GM21619 (cell line): ENCODE measurements around the gene ANAPC5.
"Not testable (repeated sequence)": the region's sequence is repeated elsewhere in the genome, so short reads cannot be mapped to it uniquely, and the experiment has no call there.

Experiments used
- ATAC-seq: cut with Tn5 transposase; IDR thresholded peaks from one replicate; pipeline ENCODE4 v1.9.1; 2021; ENCODE audit not compliant: unreplicated experiment

ANAPC5 gene

DNA sequence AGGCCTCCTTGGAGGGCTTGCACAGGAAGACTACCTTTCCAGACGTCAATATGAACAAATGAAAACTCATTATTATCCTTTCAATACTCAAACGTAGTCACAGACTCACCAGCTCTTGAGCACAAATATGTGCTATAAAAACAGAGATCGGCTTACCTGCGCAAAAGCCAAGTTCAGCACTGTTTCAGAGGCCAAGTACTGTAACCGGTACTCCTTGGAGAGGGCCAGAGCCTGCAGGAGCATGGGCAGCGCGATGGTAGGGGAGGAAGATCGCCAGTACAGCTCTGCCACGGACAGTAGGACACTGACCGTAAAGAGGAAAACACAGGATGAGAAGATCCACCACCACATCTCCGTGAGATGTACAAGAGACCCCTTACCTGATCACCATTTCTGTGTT, 34.1 kb downstream of the ANAPC5 start:
- ATAC-seq = no peak

DNA sequence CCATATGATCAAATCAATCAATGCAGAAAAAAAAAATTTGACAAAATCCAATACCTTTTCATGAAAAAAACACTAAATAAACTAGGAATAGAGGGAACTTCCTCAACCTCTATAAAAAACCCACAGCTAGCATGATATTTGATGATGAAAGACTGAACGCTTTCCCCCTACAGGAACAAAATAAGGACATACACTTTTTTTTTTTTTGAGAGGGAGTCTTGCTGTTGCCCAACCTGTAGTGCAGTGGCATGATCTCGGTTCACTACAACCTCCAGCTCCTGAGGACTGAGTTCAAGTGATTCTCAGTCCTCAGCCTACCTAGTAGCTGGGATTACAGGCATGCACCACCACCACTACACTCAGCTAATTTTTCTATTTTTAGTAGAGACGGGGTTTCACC, 37.8 kb downstream of the ANAPC5 start:
- ATAC-seq = no peak

DNA sequence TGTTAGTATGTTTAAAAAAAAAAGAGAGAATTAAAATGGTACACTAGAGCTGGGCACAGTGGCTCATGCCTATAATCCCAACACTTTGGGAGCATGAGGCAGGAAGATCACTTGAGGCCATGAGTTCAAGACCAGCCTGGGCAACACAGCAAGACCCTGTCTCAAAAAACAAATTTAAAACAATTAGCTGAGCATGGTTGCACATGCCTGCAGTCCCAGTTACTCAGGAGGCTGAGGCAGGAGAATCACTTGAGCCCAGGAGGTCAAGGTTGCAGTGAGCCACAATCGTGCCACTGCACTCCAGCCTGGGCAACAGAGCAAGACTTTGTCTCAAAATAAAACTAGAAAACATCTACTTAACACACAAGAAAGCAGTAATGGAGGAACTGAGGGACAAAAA, 42.0 kb downstream of the ANAPC5 start:
- not testable (repeated sequence) for ATAC-seq

DNA sequence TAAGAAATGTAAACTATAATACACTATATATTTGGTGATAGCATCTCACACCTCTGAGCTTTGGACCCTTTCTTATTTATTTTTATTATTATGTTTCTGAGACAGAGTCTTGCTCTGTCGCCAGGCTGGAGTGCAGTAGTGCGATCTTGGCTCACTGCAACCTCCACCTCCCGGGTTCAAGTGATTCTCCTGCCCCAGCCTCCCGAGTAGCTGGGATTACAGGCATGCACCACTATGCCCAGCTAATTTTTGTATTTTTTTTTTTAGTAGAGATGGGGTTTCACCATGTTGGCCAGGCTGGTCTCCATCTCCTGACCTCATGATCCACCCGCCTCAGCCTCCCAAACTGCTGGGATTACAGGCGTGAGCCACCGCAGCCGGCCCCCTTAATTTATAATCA, 44.8 kb downstream of the ANAPC5 start:
- ATAC-seq = not testable (repeated sequence)

DNA sequence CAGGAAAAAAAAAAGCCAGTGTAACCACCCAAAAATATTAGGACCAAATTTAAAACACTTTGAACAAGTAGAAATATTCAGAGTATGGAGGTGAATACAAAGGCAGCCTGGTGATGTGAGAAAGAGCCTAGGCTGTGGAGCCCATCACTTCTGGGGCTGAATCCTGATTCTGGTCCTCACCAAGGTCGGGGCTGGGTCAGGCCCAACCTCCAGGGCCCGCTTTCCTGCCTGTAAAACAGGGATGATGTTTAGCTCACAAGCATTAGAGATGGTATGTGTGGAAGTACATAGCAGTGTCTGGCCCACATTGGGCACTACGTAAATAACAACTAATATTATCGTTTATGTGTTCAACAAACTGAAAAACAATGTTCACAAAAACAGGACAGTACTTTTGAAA, 47.9 kb downstream of the ANAPC5 start:
- ATAC-seq = no peak

DNA sequence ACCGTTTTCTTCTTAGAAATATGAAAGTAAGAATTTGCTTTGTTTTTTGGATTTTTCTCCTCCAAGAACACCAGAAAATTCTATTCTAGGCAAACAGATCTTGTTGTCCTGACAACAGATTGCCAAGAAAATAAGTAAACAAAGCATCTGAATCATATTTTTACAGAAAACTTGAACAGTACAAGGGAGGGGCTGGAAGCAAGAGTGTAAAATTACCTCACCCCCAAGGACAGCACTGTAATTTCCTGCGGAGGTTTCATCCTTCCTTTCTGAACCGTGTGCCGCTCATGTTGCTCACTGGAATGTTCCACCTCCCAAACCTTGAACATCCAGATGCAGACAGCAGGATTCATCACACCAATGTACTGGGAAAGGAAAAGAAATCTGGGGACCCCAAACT, 50.3 kb downstream of the ANAPC5 start:
- no peak for ATAC-seq

DNA sequence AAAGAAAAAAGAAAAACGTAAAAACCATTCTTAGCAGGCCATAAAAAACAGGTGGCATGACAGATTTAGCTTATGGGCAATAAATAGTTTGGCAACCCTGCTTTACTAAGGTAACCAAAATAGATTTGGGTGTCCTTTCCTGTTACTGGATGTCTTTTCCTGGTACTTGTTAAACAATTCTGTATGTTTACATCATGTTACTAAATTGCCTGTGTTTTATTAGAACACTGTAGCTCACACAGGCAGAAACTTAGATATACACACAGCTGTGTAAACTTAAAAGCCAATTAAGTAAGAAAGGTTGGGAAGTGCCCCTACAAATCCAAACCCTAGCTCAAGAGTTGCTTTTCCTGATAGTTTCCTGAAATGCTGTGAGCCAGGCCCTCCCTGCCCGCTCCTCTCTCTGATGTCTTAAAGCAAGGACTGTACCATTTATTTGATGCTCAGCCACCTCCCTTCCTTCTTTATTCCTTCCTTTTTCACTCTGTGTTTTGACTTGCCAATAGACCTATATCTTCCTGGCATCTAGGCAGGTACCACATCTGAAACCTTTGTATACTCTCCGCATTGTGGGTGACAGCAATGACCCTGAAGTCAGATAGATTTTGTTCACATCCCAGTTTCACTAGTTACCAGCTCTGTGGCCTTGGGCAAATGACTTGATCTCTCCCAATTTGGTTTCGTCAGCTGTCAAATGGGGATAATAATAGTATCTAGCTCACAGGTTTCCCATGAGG, 52.0 kb downstream of the ANAPC5 start:
- no peak for ATAC-seq

DNA sequence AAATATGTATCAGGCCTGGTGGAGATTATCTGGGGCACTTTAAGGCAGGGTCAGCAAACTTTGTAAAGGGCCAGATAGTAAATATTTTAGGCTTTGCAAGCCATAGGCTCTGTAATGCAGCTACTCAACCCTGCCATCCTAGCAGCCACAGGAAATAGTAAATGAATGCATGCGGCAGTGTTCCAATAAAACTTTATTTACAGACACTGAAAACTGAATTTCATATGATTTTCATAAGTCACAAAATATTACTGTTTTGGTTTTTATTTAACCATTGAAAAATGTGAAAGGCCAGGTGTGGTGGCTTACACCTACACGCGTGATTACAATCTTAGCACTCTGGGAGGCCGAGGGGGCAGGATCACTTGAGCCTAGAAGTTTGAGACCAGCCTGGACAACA, 52.5 kb downstream of the ANAPC5 start:
- ATAC-seq = no peak

DNA sequence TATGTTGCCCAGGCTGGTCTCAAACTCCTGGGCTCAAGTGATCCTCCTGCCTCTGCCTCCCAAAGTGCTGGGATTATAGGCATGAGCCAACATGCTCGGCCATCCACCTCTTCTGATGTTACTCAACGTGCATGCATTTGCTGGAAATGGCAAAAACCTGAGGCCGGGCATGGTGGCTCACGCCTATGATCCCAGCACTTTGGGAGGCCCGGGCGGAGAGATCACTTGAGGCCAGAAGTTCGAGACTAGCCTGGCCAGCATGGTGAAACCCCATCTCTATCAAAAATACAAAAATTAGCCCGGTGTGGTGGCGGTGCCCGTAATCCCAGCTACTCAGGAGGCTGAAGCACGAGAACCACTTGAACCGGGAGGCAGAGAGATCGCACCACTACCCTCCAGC, 53.8 kb downstream of the ANAPC5 start:
- not testable (repeated sequence) for ATAC-seq

DNA sequence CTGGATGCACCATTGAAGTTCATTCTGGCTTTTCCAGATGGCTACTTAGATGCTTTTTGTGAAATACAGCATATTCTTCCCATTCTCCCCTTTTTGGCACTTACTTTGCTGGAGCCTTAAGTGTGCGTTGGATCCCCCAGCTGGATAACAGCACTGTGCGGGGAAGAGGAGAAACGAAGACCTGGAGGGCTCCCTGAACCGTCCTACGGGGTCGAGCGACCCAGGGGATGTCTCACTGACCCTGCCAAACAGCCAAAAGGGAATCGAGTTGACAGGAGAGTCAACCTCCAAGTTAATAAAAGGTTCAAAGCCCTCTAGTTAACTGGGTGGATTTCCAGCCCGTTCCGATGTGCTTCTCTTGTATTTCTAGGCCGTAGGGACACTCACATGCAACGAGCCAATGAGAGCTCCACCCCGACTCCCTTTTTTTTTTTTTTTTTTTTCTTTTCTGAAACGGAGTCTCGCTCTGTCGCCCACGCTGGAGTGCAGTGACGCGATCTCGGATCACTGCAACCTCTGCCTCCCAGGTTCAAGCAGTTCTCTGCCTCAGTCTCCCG, 54.7 kb downstream of the ANAPC5 start:
- ATAC-seq = no peak

DNA sequence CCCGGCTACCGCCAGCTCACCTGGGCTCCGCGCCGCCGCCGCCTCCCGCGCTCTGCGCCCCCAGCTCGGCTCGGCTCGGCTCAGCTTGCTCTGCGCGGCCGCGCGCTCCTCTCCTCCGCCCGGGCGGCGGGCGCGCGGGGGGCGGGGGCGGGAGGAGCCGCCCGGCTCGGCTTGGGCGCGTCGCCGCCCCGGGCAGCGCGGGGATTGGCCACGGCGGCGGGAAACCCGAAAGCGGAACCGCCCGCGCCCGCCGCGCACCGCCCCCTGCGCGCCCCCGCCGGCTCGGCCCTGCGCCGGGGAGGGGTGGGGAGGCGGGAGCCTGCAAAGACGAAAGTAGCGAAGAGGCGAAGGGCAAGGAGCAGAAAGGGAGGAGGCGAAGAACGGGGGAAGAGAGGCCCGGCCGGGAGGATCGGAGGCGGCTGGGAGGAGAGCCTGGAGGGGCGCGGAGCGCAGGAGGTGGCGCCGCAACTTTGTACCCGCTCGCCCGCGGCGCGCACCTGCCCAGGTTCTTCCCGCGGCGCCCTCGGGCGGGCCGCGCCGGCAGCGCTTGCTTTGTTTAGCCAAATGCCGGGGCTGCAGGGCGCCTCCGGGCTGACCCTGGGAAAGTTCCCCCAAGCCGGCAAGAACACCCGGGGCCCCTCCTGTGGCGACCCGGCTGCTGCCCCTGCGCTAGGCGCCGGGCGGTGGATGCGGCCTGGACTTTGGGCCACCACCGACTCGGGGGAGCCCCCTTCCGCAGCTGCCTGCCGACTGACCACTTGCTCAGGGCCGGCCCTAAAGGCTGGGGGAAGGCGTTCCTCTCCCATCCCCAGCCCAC, 55.4 kb downstream of the ANAPC5 start, which contains the start of gene CAMKK2:
CAMKK2 (minus strand) TSS at position 92 of the 817 bp plus-strand sequence. CDS start 22,183 bp downstream, outside the sequence.
- peak; percentile 58 for ATAC-seq

DNA sequence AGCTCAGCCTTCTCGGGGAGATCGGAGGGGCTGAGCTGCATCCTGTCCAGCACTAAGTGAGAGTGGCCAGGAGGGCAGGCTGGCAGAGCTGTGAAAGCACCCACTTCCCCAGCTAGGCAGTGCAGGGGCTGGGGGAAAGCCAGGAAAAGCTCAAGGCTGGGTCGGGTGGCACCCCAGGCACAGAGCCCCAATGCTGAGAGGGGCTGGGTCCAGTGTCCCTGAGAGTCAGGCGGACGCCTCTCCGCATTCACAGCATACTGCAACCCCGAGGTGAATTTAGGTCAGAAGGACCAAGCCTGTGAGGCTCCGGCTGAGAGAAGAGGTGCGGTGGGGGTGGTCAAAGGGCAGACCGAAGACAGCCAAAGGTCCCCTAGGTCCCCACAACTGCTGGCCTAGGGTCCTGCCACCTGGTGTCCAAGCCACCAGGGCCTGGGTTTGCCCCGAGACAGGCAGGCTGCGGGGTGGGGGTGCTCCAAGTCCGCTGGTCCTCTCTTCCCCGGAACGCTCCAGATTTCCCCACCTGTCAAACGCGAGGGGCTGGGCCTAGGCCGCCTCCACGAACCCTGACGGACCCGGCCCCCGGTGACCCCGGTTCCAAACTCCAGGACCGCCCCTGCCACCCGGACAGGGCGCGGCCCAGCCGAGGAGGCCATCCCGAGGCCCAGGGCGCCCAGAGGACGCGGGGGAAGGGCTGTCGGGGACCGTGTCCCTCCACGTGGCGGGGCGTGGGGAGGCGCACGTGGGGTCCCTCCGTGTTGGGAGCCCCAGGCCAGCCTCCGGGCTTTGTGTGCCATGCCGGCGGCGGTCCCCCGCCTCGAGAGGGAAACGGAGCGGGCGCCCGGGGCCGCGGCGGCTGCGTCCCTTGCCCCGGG, 56.2 kb downstream of the ANAPC5 start:
- ATAC-seq = peak; percentile 27

DNA sequence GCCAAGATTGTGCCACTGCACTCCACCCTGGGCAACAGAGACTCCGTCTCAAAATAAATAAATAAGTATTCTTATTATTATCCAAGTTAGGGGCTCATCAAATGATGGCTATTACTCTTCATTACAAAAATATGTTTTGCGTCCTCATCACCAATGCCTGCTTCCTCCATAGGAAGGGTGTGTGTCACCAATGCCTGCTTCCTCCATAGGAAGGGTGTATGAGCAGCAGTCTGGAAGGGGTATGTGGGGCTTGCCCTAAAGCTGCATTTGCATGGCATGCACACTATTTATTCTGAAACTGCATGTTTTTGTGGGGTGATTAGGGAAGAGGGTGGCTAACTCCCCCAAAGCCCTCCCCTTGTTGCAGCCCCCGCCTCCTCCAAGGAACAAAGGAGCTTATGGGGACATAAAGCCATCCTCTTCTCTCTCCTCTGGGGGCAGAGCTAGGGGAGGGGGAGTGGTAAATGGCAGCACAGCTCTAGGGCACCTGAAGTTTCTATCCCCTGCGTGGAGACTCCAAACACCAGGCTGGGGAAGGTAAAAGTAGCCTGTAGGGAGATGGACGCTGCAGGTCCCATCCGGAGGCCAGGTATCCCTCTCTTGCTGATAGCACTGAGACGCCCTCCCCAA, 57.0 kb downstream of the ANAPC5 start:
- no peak for ATAC-seq

DNA sequence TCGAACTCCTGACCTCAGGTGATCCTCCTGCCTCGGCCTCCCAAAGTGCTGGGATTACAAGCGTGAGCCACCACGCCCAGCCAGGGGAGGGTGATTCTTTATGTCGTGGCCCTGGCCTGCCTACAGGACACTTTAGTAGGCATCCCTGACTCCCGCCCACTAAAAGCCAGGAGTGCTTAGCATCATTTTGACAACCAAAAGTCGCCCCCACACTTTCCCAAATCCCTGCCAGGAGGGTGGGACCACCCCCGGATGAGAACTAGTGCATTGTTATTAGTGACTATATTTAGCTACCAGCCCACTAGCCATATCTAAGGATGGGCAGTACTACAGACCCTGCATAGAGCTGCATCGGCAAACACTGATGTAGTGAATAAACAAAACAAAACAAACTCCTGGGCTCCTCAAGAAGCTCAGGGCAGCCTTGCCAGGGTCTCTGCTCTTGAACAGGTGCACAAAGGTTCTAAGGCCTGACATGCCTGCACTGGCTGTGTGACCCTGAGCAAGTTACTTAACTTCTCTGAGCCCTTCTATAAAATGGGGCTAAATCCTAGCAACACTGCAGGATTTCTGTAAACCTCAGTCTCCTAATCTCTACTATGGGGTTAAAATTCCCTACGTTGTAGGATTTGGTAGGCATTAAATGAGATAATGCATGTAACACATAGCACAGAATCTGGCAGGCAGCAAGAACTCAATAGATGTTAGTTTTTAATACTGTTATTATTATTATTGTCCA, 57.9 kb downstream of the ANAPC5 start:
- ATAC-seq = no peak

DNA sequence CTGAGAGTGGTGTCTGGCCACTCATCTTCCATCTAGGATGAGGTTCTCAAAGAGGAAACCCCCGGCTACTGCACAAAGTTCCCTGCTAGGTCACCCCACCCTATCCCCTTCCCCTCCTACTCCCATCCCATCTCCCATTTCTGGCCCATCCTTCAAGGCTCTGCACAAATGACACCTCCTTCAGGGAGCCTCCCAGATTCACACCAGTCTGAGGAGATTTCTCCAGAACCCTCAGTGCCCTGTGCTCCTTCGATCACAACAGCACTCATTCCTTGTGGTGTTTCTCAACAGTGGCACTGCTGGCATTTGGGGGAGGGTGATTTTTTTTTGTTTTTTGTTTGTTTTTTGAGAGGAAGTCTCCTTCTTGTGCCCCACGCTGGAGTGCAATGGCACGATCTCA, 58.6 kb downstream of the ANAPC5 start:
- ATAC-seq = no peak

DNA sequence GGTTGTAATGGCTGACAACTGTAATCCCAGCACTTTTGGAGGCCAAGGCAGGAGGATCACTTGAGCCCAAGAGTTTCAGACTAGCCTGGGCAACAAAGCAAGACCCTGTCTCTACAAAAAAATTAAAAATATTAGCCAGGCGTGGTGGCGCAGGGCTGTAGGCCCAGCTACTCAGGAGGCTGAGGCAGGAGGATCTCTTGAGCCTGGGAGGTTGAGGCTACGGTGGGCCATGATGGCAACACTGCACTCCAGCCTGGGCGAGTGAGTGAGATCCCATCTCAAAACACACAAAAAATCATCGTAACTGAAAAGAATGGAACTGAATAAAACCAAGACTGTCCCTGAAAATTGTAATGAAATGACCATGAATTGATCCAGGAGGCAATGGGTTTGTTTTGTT, 61.8 kb downstream of the ANAPC5 start:
- ATAC-seq = no peak

DNA sequence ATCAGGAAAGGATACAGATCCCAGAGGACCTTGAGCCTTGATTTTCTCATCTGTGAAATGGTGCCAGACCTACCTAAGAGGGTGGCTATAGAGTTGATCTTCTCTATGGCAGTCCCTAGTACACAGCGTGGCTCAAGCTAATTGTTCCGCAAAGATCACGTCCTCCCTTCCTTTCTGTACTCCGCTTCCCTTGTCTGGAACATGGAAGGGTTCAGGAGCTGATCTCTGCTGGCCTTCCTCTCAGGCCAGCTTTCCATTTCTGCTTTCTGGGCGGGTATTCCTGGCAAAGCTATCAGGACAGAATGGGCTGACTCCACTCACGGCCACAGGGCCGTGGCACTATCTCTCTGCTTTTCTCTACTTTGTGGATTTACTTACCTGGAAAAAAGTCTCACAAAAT, 62.2 kb downstream of the ANAPC5 start:
- ATAC-seq = no peak

DNA sequence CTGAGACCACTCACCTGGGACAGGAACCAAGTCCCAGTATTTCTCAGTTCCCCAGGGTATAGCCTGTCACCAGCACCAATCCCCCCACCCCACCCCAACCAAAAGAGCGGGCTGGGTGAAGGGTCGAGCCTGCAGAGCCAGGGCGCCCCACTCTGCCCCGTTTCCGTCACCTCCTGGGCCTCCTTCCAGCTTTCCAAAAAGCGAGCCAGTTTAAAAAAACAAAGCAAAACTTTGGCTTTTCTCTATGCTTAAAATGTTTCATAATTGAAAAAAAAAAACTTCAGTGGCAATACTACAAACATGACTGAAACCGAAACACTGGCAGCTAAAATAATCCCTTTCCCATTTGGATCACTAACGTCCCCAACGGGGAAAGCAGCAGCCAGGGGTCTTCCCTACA, 63.2 kb downstream of the ANAPC5 start:
- ATAC-seq = no peak

DNA sequence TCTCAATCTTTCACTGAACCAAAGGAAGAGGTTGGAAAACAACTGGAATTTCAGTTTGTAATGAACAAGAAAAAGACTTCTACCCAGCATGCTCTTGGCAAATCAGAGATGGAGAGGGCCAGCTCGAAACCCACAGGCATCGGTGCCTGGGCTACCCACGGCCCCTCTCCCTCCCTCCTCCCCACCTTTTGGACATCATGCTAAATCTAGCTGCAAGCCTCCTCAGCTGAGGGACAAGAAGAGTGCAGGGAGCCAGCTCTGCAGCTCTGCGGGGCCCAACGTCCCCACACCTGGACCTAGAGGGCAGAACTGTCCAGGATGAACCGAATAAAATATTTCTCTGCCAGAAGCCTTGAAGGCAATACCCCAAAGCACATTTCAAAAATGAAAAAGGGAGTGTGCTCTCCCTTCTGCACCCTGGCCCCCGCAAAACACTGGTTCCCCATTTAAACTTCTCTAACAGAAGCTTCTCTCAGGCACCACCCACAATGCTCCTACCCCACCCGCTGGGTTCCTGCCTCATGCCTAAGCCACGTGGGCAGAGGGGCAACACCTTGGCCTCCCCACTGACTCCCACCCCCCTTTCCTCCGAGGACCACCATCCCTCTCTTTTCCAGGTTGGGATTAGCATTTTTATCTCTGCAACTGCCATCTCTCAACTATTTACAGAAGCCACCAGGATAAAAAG, 63.9 kb downstream of the ANAPC5 start:
- no peak for ATAC-seq
